T1000 (cell line): ENCODE measurements around the gene CFAP52.
"Not testable (repeated sequence)": the region's sequence is repeated elsewhere in the genome, so short reads cannot be mapped to it uniquely, and the experiment has no call there.

ENCODE experiments used
- DNase-seq: peaks from one replicate; lab custom pipeline; 2025; ENCODE audit warnings: mixed read lengths; lab: John Stamatoyannopoulos, UW

The CFAP52 gene

GRCh38 chr17:9646546-9646885, 70.1 kb downstream of the CFAP52 start:
- DNase-seq, result no peak

- no peak for DNase-seq
Observed at GRCh38 chr17:9647014-9647413, 70.6 kb downstream of the CFAP52 start.

GRCh38 chr17:9648521-9649110, 72.2 kb downstream of the CFAP52 start:
- no peak for DNase-seq

GRCh38 chr17:9658593-9659211, 82.3 kb downstream of the CFAP52 start:
- no peak for DNase-seq

- DNase-seq, result no peak
Observed at GRCh38 chr17:9661027-9661426, 84.6 kb downstream of the CFAP52 start.

GRCh38 chr17:9663511-9663910, 87.1 kb downstream of the CFAP52 start:
- not testable (repeated sequence) for DNase-seq

- no peak for DNase-seq
Observed at GRCh38 chr17:9666461-9667050, 90.1 kb downstream of the CFAP52 start.

- DNase-seq, result no peak
Observed at GRCh38 chr17:9668517-9668916, 92.1 kb downstream of the CFAP52 start.

GRCh38 chr17:9669551-9670008, 93.1 kb downstream of the CFAP52 start:
- DNase-seq, result no peak

- DNase-seq, result no peak
Observed at GRCh38 chr17:9670596-9670995, 94.2 kb downstream of the CFAP52 start.

GRCh38 chr17:9671559-9671958, 95.1 kb downstream of the CFAP52 start:
- no peak for DNase-seq

- DNase-seq, result no peak
Observed at GRCh38 chr17:9672266-9672665, 95.8 kb downstream of the CFAP52 start.

GRCh38 chr17:9672691-9673090, 96.2 kb downstream of the CFAP52 start:
- DNase-seq, result no peak

- DNase-seq, result no peak
Observed at GRCh38 chr17:9676084-9676483, 99.6 kb downstream of the CFAP52 start.

GRCh38 chr17:9676820-9677310, 100.4 kb downstream of the CFAP52 start:
- no peak for DNase-seq

GRCh38 chr17:9677411-9677810, 101.0 kb downstream of the CFAP52 start:
- DNase-seq, result no peak

GRCh38 chr17:9677896-9678295, 101.5 kb downstream of the CFAP52 start:
- DNase-seq, result no peak

- DNase-seq, result no peak
Observed at GRCh38 chr17:9684955-9685621, 108.6 kb downstream of the CFAP52 start.
